Measurements from ENCODE around the gene ZNF774. TPM values are rescaled to one million over a fixed set of nuclear protein-coding genes. Genes with fewer than 3 reads are reported as not detected.
"Not testable (repeated sequence)": the region's sequence is repeated elsewhere in the genome, so short reads cannot be mapped to it uniquely, and the experiment has no call there.

Gene ZNF774
- polyA plus RNA-seq, result under 1 TPM in 1 of 3 donors, not detected in 2; 0.16 TPM

DNA sequence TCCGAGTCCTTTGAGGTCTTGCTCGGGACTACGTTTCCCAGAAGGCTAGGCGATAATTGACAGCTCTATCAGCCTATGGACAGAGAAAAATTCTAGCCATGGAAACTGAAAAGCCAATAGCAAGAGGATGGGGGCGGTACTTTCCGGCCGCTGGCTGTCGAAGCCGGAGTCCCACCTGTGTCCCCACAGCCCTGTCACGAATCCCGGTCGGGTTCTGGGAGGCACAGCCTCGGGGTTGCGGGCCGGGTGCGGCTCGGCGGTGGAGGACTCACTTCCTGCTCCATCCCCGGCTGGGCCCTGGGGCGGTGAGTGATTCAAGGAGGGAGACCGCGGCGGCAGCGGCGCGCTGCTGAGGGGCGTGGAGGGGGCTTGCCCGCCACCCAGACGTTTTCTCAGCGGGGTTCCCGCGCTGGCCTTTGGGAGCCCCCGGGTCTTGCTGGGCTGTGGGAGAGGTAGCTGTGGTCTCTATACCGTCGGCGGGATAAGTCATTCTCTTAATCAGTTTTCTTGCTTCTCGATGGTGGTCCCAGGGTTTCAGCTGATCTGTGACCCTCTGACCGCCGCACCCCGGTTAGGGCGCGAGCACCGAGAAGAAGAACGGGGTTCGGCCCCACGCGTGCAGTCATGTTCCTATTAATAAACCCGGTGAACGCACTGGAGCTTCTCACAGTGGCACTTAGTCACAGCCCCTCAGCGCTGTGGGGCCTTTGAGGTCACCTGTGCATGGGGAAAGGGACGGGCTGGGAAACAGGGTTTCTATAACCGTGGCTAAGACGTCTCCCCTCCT, at the start of gene ZNF774:
TSS of gene ZNF774 (plus strand) at position 178 of the 787 bp plus-strand sequence. CDS start 2,377 bp downstream, outside the sequence.
- DNase-seq, result peak; percentile 93 to 95 (median 94)
- Mint-ChIP-seq H3K27ac (peak within 1 kb of the TSS in 3 of 6 donors; percentile 37 to 69 (median 40)), H3K4me1 (peaks cover 7 to 10% of the 10 kb centered on the region in 2 donors), H3K4me3 (peak within 1 kb of the TSS; percentile 85 to 91 (median 88)), H3K36me3 (no peaks in the 10 kb centered on the region), H3K9me3 (no peaks in the 10 kb centered on the region), H3K27me3 (ENCODE audit: low read depth in 3 of 3) (peaks cover 0 to 4% (median 2%) of the 10 kb centered on the region in 3 donors)

DNA sequence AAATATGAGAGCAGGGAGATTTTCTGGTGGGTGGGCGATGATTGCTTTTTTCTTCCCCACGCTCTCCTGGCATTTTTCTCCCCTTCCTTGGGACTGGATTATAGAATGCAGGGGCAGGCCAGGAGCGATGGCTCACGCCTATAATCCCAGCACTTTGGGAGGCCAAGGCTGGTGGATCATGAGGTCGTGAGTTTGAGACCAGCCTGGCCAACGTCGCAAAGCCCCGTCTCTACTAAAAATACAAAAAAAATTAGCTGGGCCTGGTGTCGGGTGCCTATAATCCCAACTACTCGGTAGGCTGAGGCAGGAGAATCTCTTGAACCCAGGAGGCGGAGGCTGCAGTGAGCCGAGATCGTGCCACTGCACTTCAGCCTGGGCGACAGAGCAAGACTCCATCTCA, 46.7 kb upstream of the ZNF774 start:
- H3K9me3 Mint-ChIP-seq; DNase-seq; H3K27me3 Mint-ChIP-seq (ENCODE audit: low read depth in 3 of 3); H3K36me3 Mint-ChIP-seq: not testable (repeated sequence)
- Mint-ChIP-seq H3K4me1 (peaks cover 30 to 38% of the 10 kb centered on the region in 2 donors), H3K27ac (peak overlapping the region in 1 of 6 donors; percentile 22), H3K4me3 (peak overlapping the region in 1 of 5 donors; percentile 18)

DNA sequence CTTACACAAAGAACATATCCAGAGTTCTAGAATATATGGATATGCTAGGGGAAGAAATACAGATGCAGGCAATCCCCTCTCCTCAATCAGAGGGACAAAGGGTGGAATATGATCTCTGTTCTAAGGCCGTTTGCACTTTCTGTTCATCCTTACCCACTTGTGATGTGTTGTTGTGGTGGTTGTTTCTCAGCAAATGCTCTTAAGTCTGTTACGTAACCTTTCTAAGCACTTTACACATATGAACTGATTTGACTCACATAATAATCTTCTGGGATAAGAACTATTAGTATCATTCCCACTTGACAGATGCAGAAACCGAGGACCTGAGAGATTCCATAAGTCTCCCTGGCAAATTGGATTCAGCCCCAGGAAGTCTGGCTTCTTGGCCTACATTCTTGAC, 46.2 kb upstream of the ZNF774 start:
- H3K4me3 Mint-ChIP-seq, result peak overlapping the region; percentile 44 to 82 (median 68)
- peak in 1 of 3 donors; percentile 4 for DNase-seq
- H3K9me3 Mint-ChIP-seq, result no peaks in the 10 kb centered on the region
- H3K27me3 Mint-ChIP-seq (ENCODE audit: low read depth in 3 of 3), result peaks cover 0 to 3% (median 2%) of the 10 kb centered on the region in 3 donors
- peak overlapping the region in 5 of 6 donors; percentile 60 to 85 (median 73) for H3K27ac Mint-ChIP-seq
- H3K36me3 Mint-ChIP-seq, result no peaks in the 10 kb centered on the region
- peaks cover 30 to 37% of the 10 kb centered on the region in 2 donors for H3K4me1 Mint-ChIP-seq

DNA sequence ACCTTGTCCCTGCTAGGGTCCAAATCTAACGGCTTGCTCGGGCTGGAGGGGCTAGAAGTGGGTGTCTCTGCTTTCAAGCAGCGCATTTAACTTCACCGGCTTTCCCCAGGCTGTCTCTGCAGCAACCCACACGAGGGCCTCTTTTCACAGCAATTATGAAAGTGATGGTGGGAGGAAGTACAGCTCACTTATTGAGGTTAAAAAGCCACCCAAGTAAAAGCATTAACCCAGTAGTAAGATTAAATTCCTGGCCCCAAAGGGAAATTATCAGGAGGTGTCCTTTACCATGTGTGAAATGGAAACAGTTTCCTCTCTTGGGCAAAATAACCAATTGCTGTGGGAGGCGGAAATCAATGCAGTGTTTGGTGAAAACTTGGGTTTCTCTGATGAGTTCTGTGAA, 45.5 kb upstream of the ZNF774 start:
- Mint-ChIP-seq H3K9me3 (no peaks in the 10 kb centered on the region), H3K36me3 (no peaks in the 10 kb centered on the region), H3K27me3 (ENCODE audit: low read depth in 3 of 3) (peaks cover 0 to 3% (median 0%) of the 10 kb centered on the region in 3 donors), H3K4me3 (peak overlapping the region; percentile 44 to 82 (median 68)), H3K27ac (peak overlapping the region; percentile 0 to 85 (median 72)), H3K4me1 (peaks cover 27 to 31% of the 10 kb centered on the region in 2 donors)
- peak; percentile 32 to 52 (median 39) for DNase-seq

DNA sequence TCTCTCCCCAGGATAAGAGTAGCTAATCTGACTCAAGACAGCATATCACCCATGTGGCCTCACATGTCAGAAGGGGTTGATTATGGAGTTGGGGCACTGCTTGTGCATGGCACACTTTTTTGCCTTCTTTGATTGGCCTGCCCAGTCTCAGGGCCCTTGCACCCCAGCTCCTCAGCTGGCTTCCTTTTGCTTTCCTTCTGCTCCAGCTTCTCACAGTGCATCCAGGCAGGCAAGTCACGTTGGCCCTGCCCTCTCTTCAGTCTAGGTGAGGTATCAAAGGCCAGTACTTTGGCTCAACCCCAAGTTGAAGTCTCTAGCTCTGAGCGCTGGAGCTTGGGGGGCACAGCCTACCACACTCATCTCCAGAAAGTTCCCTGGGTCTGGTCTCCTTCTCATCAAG, 44.4 kb upstream of the ZNF774 start:
- Mint-ChIP-seq H3K36me3 (no peaks in the 10 kb centered on the region), H3K27me3 (ENCODE audit: low read depth in 3 of 3) (peaks cover 0 to 3% (median under 1%) of the 10 kb centered on the region in 3 donors), H3K27ac (peak overlapping the region in 1 of 6 donors; percentile 12), H3K4me3 (no peak overlapping the region), H3K4me1 (peaks cover 27 to 31% of the 10 kb centered on the region in 2 donors), H3K9me3 (no peaks in the 10 kb centered on the region)
- DNase-seq, result no peak

DNA sequence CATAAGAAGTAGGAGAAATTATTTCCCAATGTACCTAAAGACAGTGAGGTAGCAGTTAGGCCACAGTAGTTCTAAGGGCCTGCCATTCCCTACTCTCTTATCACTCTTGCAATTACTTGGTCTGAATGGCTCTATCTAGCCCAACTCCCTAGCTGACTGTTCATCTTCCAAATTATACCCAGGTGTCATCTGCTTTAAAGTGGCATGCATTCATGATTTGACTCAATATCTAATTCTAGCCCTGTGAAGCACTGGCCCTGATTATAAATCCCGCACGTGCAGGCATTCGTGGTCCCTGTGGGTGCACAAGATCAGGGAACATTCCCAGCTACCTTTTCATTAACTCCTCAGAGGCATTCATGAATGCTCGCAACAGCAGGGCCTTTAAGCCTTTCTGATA, 43.1 kb upstream of the ZNF774 start:
- DNase-seq, result no peak
- Mint-ChIP-seq H3K27ac (no peak overlapping the region), H3K4me3 (no peak overlapping the region), H3K36me3 (no peaks in the 10 kb centered on the region), H3K9me3 (no peaks in the 10 kb centered on the region), H3K4me1 (peaks cover 27 to 31% of the 10 kb centered on the region in 2 donors), H3K27me3 (ENCODE audit: low read depth in 3 of 3) (peaks cover 0 to 5% (median 3%) of the 10 kb centered on the region in 3 donors)

DNA sequence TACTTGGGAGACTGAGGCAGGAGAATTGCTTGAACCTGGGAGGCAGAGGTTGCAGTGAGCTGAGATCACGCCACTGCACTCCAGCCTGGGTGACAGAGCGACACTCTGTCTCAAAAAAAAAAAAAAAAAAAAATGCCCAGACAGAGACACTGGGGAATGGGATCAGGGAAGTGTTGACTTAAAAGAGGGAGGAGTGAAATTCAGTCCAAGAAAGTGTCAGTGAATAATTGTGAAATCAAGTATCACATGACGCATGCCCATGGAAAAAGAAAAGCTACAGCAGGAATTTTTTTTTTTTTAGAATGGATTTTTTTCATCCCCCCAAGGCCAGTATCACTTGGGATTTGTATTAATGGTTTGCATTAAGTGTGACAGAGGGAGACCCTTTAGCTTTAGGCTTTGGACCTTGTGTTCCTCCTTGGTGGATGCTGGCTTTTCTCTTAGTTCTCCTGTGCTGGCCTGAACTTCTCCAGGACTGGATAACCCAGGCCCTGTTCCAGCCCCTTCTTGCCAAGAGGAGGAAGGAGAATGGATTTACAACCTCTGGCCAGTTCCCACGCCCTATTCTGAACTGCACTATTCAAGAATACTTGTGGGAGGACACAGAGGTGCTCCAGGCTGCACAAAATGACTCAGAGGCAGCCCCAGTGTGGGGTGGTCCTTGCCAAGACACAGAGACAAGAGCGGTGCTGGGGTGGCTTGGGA, 36.7 kb upstream of the ZNF774 start:
- Mint-ChIP-seq H3K4me3 (no peak overlapping the region), H3K36me3 (no peaks in the 10 kb centered on the region), H3K9me3 (no peaks in the 10 kb centered on the region), H3K4me1 (peaks cover 4 to 8% of the 10 kb centered on the region in 2 donors), H3K27me3 (ENCODE audit: low read depth in 3 of 3) (peaks cover 0 to 8% (median 0%) of the 10 kb centered on the region in 3 donors), H3K27ac (no peak overlapping the region)
- no peak for DNase-seq

DNA sequence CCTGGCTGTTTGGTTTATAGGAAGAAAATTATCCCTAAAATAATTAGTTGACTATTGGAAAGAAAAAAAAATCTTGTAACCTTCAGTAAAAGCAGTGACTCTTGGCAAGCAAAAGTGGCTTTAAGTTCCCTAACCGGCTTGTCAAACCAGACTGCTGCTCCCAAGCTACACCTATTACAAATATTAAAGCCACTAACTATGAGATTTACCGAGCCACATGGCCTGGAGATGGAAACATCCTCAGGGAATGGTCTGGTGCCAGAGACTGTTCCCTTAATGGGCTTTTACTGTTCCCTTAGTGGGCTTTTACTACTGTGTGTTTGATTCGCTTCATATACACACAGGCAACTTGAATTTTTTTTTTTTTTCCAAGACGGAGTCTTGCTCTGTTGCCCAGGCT, 35.9 kb upstream of the ZNF774 start:
- H3K9me3 Mint-ChIP-seq, result no peaks in the 10 kb centered on the region
- H3K27ac Mint-ChIP-seq, result no peak overlapping the region
- H3K27me3 Mint-ChIP-seq (ENCODE audit: low read depth in 3 of 3), result peaks cover 0 to 8% (median 0%) of the 10 kb centered on the region in 3 donors
- H3K4me3 Mint-ChIP-seq, result no peak overlapping the region
- peaks cover 4 to 11% of the 10 kb centered on the region in 2 donors for H3K4me1 Mint-ChIP-seq
- no peak for DNase-seq
- H3K36me3 Mint-ChIP-seq, result no peaks in the 10 kb centered on the region

DNA sequence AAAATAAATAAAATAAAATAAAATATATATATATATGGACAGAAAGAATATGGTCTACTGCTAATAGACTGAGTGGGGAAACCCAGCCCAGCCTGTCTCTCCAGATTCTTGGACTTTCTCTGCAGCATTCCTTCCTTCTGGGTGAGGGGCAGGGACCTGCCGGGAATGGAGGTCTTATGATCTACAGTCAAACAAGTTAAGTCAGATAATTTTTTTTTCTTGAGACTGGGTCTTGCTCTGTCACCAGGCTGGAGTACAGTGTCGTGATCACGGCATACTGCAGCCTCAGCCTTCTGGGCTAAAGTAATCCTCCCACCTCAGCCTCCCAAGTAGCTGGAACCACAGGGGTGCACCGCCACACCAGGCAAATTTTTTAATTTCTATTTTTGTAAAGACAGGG, 33.5 kb upstream of the ZNF774 start:
- H3K9me3 Mint-ChIP-seq, result no peaks in the 10 kb centered on the region
- H3K27ac Mint-ChIP-seq, result no peak overlapping the region
- H3K4me3 Mint-ChIP-seq, result no peak overlapping the region
- peaks cover 0 to 6% (median 0%) of the 10 kb centered on the region in 3 donors for H3K27me3 Mint-ChIP-seq (ENCODE audit: low read depth in 3 of 3)
- no peak for DNase-seq
- peaks cover 4 to 11% of the 10 kb centered on the region in 2 donors for H3K4me1 Mint-ChIP-seq
- H3K36me3 Mint-ChIP-seq, result no peaks in the 10 kb centered on the region

DNA sequence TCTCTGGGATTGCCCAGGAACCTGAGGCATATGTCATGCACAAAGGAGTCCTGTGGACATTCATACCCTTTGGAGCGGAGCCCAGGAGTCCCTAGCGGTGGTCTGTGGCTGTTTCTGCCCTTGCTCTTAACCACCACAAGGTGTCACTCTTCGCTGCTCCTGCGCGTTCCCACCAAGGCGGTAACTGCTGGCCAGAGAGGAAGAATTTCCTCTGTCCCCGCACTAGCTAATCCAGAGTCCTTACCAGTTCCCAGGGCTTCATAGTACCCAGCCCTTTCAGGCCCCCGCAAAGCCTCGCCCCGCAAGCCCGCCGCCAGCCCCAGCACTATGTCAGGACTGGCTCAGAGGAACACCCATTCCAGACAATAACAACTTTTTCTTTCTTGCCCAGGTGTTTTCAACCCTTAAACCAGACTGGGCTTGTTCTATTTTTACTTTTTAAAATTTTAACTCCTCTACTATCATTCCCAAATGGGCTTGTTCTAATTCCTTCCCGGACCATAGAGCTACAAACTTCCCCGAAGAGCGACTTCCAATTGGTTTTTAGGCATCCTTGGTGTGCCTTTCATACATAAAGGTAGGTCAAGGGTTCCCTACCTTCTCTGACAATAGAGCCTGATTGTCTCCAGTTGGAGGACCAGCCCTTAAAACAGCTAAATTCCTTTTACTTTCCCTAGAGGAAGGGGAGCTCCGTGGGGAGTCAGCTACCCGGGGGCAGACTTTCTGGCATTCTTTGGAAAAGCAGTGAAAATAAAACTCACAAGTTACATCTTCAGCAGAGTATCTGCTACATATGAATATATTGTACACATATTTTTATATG, 31.8 kb upstream of the ZNF774 start:
- Mint-ChIP-seq H3K9me3 (no peaks in the 10 kb centered on the region), H3K4me1 (peaks cover 4 to 11% of the 10 kb centered on the region in 2 donors), H3K4me3 (no peak overlapping the region), H3K27me3 (ENCODE audit: low read depth in 3 of 3) (peaks cover 0 to 3% (median 0%) of the 10 kb centered on the region in 3 donors), H3K36me3 (no peaks in the 10 kb centered on the region), H3K27ac (no peak overlapping the region)
- DNase-seq, result peak; percentile 63 to 75 (median 74)

DNA sequence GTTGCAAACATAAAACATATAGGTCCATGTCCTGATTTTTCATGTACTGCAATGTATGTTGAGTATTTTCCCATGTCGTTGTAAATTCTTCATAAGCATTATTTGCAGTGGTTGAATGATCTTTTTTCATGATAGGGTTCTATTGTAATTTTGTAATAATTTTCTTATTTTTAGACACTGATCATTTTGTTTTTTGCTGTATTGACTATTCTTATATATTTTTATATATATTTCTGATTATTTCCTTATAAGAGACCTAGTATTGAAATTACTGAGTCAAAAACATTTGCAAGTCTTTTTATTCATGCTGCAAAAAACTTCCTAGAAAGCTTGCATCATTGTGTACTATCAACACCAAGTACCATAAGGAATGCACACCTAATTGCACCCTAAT, 31.2 kb upstream of the ZNF774 start:
- no peak overlapping the region for H3K4me3 Mint-ChIP-seq
- H3K4me1 Mint-ChIP-seq, result peaks cover 4 to 11% of the 10 kb centered on the region in 2 donors
- no peaks in the 10 kb centered on the region for H3K36me3 Mint-ChIP-seq
- no peaks in the 10 kb centered on the region for H3K9me3 Mint-ChIP-seq
- H3K27me3 Mint-ChIP-seq (ENCODE audit: low read depth in 3 of 3), result peaks cover 0 to 3% (median 0%) of the 10 kb centered on the region in 3 donors
- no peak overlapping the region for H3K27ac Mint-ChIP-seq
- no peak for DNase-seq

DNA sequence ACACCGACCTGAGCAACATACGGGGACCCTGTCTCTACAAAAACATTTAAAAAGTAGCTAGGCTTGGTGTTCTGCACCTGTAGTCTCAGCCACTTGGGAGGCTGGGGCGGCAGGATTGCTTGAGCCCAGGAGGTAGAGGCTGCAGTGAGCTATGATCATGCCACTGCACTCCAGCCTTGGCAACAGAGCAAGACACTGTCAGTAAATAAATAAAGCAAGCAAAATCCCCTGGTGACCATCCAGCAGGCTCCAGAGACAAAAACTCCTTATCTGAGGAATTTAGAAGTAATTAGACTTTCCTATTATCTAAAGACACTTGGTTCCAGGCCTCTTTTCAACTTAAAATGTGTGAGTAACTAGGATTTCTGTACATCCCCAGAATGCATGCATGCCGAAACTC, 29.5 kb upstream of the ZNF774 start:
- no peak for DNase-seq
- Mint-ChIP-seq H3K27me3 (ENCODE audit: low read depth in 3 of 3) (peaks cover 0 to 3% (median 0%) of the 10 kb centered on the region in 3 donors), H3K4me3 (no peak overlapping the region), H3K4me1 (peaks cover 4 to 11% of the 10 kb centered on the region in 2 donors), H3K36me3 (no peaks in the 10 kb centered on the region), H3K27ac (no peak overlapping the region), H3K9me3 (no peaks in the 10 kb centered on the region)

DNA sequence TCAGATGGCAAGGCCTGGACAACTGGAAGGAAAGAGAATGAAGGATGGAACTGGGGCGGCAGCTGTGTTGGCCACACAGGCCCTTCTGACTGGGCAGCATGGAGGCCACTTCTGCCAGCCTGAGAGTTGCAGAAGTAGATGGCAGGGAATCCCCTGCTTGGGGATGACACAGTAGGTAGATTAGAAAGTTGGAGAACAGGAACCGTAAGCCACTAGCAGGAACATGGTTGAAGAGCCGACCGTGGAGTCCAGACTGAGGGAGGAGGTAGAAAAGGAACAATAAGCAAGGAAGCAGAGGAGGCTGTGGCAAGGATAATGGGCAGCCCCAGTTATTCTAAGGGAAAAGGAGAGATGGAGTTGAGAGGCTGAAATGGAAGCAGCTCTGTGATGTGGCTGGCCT, 26.4 kb upstream of the ZNF774 start:
- H3K4me1 Mint-ChIP-seq, result no peaks in the 10 kb centered on the region
- no peak overlapping the region for H3K27ac Mint-ChIP-seq
- no peaks in the 10 kb centered on the region for H3K27me3 Mint-ChIP-seq (ENCODE audit: low read depth in 3 of 3)
- H3K9me3 Mint-ChIP-seq, result no peaks in the 10 kb centered on the region
- DNase-seq, result no peak
- no peaks in the 10 kb centered on the region for H3K36me3 Mint-ChIP-seq
- H3K4me3 Mint-ChIP-seq, result no peak overlapping the region

Measured in immature natural killer cell (primary cell).